HG03159 (cell line): ENCODE results near the gene ARL3.

ENCODE experiments used
- ATAC-seq: cut with Tn5 transposase; IDR thresholded peaks from one replicate; pipeline ENCODE4 v1.9.1; 2021; ENCODE audit warnings: mild to moderate bottlenecking, moderate library complexity; ENCODE audit not compliant: unreplicated experiment

Gene ARL3

GRCh38 chr10:102642736-102643335 lies 71.4 kb downstream of the ARL3 start:
- no peak for ATAC-seq

- ATAC-seq: peak; percentile 49
Observed at GRCh38 chr10:102641880-102642735, 72.1 kb downstream of the ARL3 start.

- no peak for ATAC-seq
Observed at GRCh38 chr10:102641402-102641801, 72.8 kb downstream of the ARL3 start.

- ATAC-seq: no peak
Observed at GRCh38 chr10:102639537-102639936, 74.7 kb downstream of the ARL3 start.

- no peak for ATAC-seq
Observed at GRCh38 chr10:102635377-102635776, 78.8 kb downstream of the ARL3 start.

GRCh38 chr10:102634686-102635085 lies 79.5 kb downstream of the ARL3 start:
- no peak for ATAC-seq

- no peak for ATAC-seq
Observed at GRCh38 chr10:102633848-102634247, 80.3 kb downstream of the ARL3 start.

GRCh38 chr10:102633287-102633686 lies 80.9 kb downstream of the ARL3 start:
- ATAC-seq: no peak

- ATAC-seq: no peak
Observed at GRCh38 chr10:102632394-102633111, 81.6 kb downstream of the ARL3 start.

- no peak for ATAC-seq
Observed at GRCh38 chr10:102631525-102632393, 82.4 kb downstream of the ARL3 start.

GRCh38 chr10:102630663-102631062 lies 83.5 kb downstream of the ARL3 start:
- ATAC-seq: no peak

- no peak for ATAC-seq
Observed at GRCh38 chr10:102629661-102630614, 84.3 kb downstream of the ARL3 start.

- ATAC-seq: no peak
Observed at GRCh38 chr10:102628451-102628911, 85.7 kb downstream of the ARL3 start.

GRCh38 chr10:102627736-102628293 lies 86.4 kb downstream of the ARL3 start:
- no peak for ATAC-seq

GRCh38 chr10:102627291-102627735 lies 86.9 kb downstream of the ARL3 start:
- no peak for ATAC-seq

GRCh38 chr10:102626026-102626685 lies 88.0 kb downstream of the ARL3 start:
- ATAC-seq: no peak

- no peak for ATAC-seq
Observed at GRCh38 chr10:102624751-102625645, 89.2 kb downstream of the ARL3 start.

- ATAC-seq: no peak
Observed at GRCh38 chr10:102624094-102624493, 90.1 kb downstream of the ARL3 start.
